NCI-H446 (cell line): ENCODE measurements around the gene RUFY4.
A peak's percentile ranks its signal among the peaks of the same experiment; 100 is the strongest.

Experiments used
- DNase-seq, 2 experiments: peaks; one replicate each; lab custom pipeline; 2025; lab: John Stamatoyannopoulos, UW

RUFY4 gene

GRCh38 chr2:218068721-218069334 lies at the start of gene RUFY4:
TSS of gene RUFY4 (plus strand) at chr2:218069253. CDS start at chr2:218070606, 1,353 bp downstream.
- DNase-seq: peak; percentile 21 to 67

DNA sequence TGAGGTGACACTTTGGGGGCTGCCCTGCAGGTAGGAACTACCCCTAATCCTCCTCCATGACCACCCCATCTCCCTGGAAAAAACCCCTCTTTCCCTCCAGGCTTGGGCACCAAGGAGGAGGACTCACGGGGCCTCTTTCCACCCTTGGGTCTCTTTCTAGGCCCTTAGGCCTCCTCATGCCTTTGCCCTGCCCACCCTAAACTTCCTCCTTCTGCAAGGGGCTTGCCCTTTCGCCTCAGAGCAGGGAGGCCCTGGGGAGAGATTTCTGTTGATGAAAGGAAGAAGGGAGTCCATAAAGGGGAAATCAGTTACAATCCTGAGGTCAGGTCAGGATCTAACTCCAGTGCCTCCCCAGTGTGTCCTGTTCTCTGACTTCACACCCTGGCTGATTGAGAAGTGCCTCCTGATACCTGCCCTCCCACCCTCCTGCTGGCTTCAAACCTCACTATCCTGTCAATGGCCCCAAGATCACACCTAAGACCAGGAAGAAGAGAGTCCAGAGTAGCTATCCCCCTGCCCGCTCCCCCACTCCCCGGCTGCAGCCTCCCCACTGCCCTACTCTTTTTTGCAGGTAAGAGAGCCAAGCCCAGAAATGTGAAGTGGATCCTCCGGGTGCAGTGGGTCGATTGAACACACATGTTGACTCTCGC lies 49.5 kb upstream of the RUFY4 start:
- no peak for DNase-seq

GRCh38 chr2:218020281-218020680 lies 48.8 kb upstream of the RUFY4 start:
- DNase-seq: no peak

GRCh38 chr2:218020966-218021535 lies 48.0 kb upstream of the RUFY4 start:
- DNase-seq: no peak

GRCh38 chr2:218021536-218022071 lies 47.4 kb upstream of the RUFY4 start:
- no peak for DNase-seq

DNA sequence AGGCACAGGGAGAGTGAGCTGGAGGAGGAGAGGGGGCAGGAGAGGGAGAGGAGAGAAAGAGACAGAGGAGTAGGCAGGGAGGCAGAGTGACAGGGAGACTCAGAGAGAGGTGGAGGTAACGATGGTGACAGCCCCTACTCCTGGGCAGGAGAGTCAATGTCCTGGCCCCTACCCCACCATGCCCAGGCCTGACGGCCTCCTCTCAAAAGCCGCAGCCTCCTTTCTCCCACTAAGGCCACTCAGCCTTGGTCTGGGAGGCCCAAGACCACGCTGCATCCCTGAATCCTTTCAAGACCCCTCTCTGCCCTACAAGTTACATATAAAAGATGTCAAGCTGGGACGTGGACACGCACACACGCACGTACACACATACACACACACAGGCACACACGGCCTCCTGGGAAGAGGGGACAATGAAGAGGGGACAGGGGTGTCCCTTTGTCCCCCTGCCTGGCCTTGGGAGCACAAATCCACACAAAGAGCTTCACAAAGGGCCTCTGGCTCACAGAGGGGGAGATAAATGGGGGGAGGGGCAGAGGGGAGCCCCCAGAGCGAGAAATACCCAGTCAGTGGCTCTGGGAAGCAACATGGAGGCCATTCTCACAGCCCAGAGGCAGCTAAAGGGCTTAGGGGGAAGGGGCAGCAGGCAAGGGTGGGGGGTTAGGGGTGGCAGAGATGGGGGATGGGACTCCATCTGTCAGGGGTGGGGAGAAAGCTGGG lies 46.8 kb upstream of the RUFY4 start:
- DNase-seq: no peak

GRCh38 chr2:218022851-218023530 lies 46.1 kb upstream of the RUFY4 start:
- DNase-seq: no peak

DNA sequence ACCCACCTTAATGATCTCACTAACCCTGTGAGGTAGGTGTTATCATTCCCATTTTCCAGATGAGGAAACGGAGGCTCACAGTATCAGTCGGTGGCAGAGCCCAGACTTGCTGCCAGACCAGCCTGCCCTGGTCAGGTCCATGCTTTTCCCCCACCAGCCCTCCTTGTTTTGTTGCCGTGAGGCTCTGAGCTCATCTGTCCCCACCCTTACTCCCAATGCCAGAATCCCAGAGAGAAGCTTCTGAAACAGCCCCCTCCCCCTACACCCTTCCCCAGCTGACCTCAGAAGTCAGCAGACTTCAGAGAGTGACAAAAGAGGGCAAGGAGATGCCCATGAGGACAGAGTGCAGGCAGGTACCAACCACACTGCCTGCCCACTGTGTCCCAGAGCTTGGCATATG lies 45.4 kb upstream of the RUFY4 start:
- DNase-seq: no peak

DNA sequence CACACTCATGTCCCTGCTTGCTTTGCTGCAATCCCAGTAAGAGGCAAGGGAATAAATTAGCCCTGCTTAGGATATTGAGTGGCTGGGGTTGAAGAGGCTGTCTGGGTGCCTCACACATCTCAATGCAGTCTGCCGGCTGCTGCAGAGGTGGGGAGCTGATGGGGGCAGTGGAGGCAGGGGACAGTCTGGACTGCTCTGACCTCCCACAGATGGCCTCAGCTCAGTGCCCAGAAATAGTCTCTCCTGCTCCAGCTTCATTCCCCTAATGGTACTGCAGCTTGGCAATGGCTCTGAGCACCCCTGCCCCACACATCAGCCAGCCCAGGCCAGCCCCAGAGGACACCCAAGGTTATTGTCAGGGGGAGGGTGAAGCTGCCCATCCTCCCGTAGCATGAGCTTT lies 44.7 kb upstream of the RUFY4 start:
- no peak for DNase-seq

GRCh38 chr2:218024871-218025270 lies 44.2 kb upstream of the RUFY4 start:
- DNase-seq: no peak

DNA sequence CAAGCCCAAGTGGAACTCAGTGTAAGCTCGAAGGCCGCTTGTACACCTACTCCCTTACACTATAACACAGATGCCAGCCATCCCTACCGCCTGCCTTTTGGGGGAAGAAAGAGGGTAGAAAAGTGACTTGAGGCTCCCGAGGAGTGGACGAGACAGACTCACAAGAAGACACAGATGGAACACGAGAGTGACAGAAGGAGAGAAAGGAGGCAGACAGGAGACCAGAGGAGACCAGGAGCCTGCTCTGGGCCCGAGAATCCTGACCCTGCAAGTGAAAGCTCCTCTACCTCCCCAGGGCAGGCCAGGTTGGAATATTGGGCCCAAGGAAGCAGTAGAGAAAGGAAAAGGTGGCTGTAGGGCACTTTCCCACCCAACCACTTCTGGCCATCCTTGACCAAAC lies 42.8 kb upstream of the RUFY4 start:
- DNase-seq: no peak

GRCh38 chr2:218026676-218027425 lies 42.2 kb upstream of the RUFY4 start:
- peak in 1 of 2 experiments; percentile 11 for DNase-seq

DNA sequence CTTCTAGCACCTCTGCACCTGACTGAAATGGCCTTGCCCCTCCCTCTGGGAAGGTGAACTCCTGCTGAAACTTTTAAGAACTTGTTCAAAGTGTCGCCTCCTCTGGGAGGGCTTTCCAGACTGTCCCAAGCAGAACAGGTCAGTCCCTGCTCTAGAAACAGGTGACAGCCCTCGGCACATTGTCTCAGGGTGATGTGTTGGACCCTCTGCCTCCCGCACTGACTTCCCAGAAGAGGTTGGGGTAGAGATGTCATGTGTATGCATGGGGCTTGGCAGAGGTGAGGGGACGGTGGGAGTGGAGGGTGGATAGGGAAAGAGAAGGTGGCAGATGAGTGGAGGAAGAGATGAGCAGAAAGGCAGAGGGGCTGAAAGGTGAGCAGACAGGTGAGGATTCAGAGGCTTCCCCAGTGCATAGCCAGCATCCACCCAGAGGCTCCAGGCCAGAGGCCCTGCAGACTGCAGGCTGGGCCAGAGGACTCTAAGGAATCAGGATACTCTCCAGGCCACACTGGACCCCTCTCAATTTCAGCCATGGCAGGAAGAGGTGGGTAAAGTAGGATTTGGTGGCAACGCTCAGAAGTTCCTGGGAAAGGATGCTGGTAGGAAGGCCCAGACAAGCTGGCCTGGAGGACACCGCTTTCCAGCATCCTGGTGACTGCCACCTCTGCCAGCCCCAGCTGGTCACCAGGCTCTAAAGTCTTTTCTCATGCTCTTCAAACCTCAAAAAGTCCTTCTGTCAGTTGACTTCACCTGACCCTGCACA lies 41.4 kb upstream of the RUFY4 start:
- no peak for DNase-seq

- DNase-seq: no peak
Observed at GRCh38 chr2:218028189-218028495, 40.9 kb upstream of the RUFY4 start.

GRCh38 chr2:218028562-218029348 lies 40.3 kb upstream of the RUFY4 start:
- peak in 1 of 2 experiments; percentile 74 for DNase-seq

- DNase-seq: no peak
Observed at GRCh38 chr2:218029366-218030360, 39.4 kb upstream of the RUFY4 start.

GRCh38 chr2:218030409-218031195 lies 38.5 kb upstream of the RUFY4 start:
- no peak for DNase-seq

DNA sequence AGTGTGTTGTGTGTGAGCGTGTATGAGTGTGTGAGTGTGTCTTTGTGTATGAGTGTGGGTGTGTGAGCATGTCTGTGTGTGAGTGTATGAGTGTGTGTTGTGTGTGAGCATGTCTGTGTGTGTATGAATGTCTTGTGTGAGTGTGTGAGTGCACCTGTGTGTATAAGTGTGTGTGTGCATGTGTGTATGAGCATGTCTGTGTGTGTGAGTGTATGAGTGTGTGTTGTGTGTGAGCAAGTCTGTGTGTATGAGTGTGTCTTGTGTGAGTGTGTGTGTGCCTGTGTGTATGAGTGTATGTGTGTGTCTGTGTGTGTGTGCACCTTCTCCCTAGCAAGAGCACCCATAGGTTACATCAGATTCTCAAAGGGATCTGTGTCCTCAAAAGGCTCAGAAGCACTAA lies 37.8 kb upstream of the RUFY4 start:
- DNase-seq: no peak
